ENCODE data around the gene DCAF7. TPM values are rescaled to one million over a fixed set of nuclear protein-coding genes. Genes with fewer than 3 reads are reported as not detected.

Gene DCAF7
- total RNA-seq, 6 experiments from 2014 or later = 14.9 to 31.0 (median 26.7) TPM

- no peak for ATAC-seq
- Histone ChIP-seq H3K4me3 (no peak overlapping the region), H3K27me3 (no peaks in the 10 kb centered on the region), H3K9me3 (no peaks in the 10 kb centered on the region), H3K27ac (no peak overlapping the region), H3K36me3 (no peaks in the 10 kb centered on the region), H3K4me1 (no peaks in the 10 kb centered on the region)
- intact Hi-C loops (cut with DNase I) = no loop called here
- TF ChIP-seq POLR2A (IDR thresholded peaks at IDR 0.05) = no peak
- no peak for TF ChIP-seq CTCF (IDR thresholded peaks at IDR 0.05)
- whole genome bisulfite sequencing (ENCODE audit: insufficient coverage, low coverage, low lambda C conversion rate, missing lambda C conversion rate) = 64% methylated on average over 5 of the region's 9 CpGs
- DNase-seq = no peak
Measured at GRCh38 chr17:63505341-63505740, 44.9 kb upstream of the DCAF7 start.

GRCh38 chr17:63506627-63507026, 43.6 kb upstream of the DCAF7 start:
- ATAC-seq (no peak), DNase-seq (no peak)
- WGBS (ENCODE audit: insufficient coverage, low coverage, low lambda C conversion rate, missing lambda C conversion rate) = 90% methylated on average over 1 of the region's 3 CpGs
- Histone ChIP-seq H3K4me3 (no peak overlapping the region), H3K36me3 (no peaks in the 10 kb centered on the region), H3K9me3 (no peaks in the 10 kb centered on the region), H3K27me3 (no peaks in the 10 kb centered on the region), H3K27ac (no peak overlapping the region), H3K4me1 (no peaks in the 10 kb centered on the region)
- no peak for TF ChIP-seq CTCF (IDR thresholded peaks at IDR 0.05)
- TF ChIP-seq POLR2A (IDR thresholded peaks at IDR 0.05) = no peak
- intact Hi-C loops (cut with DNase I) = no loop called here

- no peaks in the 10 kb centered on the region for H3K27me3 ChIP-seq
- no peak overlapping the region for H3K27ac ChIP-seq
- DNase-seq (no peak), ATAC-seq (no peak)
- intact Hi-C loops (cut with DNase I) = no loop called here
- WGBS (ENCODE audit: insufficient coverage, low coverage, low lambda C conversion rate, missing lambda C conversion rate) = 82% methylated on average over 7 of the region's 8 CpGs
- H3K36me3 ChIP-seq = no peaks in the 10 kb centered on the region
- H3K4me1 ChIP-seq = no peaks in the 10 kb centered on the region
- no peaks in the 10 kb centered on the region for H3K9me3 ChIP-seq
- no peak for TF ChIP-seq CTCF (IDR thresholded peaks at IDR 0.05)
- TF ChIP-seq POLR2A (IDR thresholded peaks at IDR 0.05) = no peak
- no peak overlapping the region for H3K4me3 ChIP-seq
Measured at GRCh38 chr17:63511331-63511730, 38.9 kb upstream of the DCAF7 start.

GRCh38 chr17:63512388-63512787, 37.9 kb upstream of the DCAF7 start:
- Histone ChIP-seq H3K4me3 (no peak overlapping the region), H3K27ac (no peak overlapping the region), H3K27me3 (no peaks in the 10 kb centered on the region), H3K4me1 (no peaks in the 10 kb centered on the region), H3K36me3 (no peaks in the 10 kb centered on the region), H3K9me3 (no peaks in the 10 kb centered on the region)
- intact Hi-C loops (cut with DNase I) = no loop called here
- WGBS (ENCODE audit: insufficient coverage, low coverage, low lambda C conversion rate, missing lambda C conversion rate) = no CpG with 5 or more reads among the region's 3 CpGs
- no peak for ATAC-seq
- TF ChIP-seq POLR2A (IDR thresholded peaks at IDR 0.05) (no peak), CTCF (IDR thresholded peaks at IDR 0.05) (no peak)
- no peak for DNase-seq
